Dedifferentiated amniotic fluid mesenchymal stem cell (primary cell): ENCODE results near the gene TTC21B.

Experiments
- DNase-seq: peaks from one replicate; pipeline ENCODE4 v3.0.0-alpha.2; 2016; ENCODE audit errors: extremely low spot score

TTC21B gene

DNA sequence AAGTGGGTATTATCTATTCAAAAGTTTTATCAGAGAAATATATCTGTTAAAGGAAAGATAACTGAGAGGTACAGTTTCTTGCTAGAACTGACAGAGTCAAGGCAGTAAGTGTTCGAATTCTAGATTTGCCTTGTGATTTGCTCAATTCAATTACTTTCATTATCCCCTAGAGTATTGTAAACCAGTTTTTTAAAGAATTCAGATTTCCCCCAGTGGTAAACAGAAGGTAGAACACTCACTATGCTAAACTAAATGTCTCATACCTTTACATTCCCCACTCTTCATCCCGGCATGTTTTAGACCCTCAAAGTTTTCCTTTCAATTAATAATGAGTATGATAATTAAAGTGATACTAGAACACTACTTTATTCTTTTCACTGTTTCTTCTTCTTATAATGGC, 28.6 kb downstream of the TTC21B start:
- DNase-seq = no peak

DNA sequence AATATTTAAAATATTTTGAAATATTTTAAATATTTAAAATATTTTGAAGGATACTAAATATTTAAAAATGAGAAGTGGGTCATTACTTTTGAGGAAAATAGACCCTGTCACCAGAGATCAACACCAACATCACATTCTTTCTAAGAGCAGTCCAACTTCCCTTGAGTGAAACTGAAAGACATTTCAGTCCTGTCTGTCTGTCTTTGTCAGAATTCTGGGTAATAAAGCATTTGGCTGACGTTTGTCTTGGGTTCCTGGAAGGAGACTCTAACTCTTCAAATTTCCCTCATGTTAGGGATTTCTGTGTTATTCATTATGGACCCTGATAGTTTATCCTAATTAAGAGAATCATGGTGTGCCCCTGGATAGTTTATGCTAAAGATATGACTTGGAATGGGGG, 32.8 kb downstream of the TTC21B start:
- no peak for DNase-seq

DNA sequence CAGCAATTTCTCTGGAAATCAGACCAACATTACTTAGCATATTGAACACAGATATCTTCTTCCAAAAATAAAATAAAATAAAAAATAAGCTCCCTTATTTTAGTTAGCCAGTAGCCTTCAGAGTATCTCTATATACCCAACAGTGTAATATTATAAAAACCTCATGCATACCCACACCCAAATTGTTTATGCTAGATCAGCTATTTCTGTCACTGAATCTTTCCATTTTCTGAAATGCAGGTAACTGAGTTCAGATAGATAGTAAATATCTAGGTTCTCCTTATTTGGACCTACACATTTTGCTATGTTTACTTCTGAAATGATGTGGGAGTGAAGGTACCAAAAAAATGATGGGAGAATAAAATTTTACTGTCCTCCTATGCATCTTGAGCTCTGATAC, 39.9 kb downstream of the TTC21B start:
- DNase-seq = no peak

DNA sequence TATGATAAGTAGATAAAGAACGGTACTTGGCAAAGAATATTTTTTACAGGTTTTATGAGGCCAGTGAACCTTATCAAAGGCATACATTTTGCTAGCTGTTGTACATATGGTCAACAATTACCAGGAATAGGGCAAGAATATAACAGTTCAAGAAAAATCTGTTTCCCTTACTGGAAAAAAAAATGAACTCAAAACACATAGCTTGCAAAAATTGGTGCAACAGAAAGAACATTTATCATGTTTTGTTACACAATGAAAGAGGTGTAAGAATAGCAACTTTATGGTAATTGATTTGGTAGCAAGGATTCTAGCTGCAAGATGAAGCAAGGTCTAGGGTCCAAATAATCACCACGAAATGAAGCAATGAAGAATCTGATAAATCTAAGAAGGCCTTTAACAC, 41.6 kb downstream of the TTC21B start:
- no peak for DNase-seq

DNA sequence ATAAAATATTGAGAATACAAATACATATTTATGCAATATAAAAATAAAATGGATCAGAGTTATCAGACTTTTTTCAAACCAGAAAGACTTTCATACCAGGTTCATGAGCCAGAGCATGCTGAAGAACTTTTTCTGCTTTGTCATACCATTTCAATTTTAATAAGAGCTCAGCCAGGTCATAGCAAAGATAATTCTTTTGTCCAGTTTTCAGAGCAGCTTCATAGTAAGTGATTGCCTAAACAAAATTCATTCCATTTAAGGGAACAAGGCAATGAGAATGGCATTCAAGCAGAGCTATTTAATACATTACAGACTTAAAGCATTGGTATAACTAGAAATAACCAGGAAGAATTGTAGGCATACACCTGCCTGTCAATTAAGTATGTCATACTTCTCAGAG, 42.3 kb downstream of the TTC21B start:
- DNase-seq = peak; percentile 66

DNA sequence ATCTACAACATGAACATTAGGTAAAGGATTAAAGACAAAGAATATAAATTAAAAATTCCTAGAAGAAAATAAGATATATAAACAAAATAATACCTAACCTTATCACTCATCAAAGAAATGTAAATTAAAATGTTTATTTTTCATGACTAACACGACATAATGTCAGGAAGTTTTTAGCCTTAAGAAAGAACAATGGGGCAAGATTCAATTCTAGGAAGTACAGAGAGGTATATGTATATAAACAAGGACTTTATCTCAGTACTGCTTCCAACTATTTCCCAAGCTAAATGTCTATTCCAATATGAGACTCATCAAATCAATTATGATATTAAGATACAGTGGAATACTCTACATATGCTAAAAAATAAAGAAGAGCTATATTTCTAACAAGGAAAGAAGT, 44.1 kb downstream of the TTC21B start:
- no peak for DNase-seq

DNA sequence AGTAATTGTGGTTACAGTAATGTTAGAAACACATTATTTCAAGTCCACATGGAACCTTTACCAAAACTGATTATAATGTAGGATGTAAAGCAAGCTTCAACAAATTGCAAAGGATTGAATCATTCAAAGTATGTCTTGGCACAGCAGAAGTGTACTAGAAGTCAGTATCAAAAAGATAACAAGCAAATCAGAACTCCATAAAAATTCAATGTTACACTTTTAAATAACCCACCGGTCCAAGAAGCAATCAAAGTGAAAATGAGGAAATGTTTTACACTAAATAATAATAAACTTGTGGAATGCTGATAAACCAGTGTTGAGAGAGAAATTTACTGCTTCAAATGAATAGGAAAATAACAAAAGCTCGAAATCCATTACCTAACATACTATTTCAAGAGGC, 47.7 kb downstream of the TTC21B start:
- peak; percentile 27 for DNase-seq

DNA sequence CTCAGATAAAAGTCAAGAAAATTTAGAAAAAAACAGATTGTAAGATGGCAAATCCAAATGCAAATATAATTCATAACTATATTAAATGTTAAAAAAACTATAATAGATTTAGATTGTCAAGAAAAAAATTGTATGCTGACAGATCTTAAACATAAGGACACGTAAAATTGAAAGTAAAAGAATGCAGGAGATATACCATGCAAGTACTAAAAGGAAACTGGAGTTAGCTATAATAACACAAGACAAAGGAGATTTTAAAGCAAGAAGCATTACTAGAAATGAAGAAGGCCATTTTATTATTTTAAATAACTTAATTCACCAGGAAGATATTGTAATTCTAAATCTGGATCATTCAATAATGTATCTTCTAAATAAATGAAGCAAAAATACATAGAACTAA, 48.3 kb downstream of the TTC21B start:
- DNase-seq = no peak

DNA sequence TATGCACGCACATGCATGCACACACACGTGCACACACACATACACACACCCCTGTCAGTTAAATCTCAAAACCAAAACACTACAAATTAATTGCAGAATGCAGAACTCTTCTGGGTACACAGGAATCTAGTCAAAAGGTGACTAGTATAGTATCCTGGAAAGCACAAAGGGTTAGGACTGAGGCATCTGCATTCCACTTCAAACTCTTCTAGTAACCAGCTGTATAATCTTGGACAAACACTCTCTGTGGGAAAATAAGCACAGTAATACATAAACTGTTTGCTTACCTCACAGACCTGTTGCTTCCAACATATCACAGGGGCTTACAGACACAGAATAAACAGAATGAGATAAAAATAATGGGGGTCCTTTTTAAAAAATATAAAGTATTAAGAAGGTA, 49.1 kb downstream of the TTC21B start:
- no peak for DNase-seq

DNA sequence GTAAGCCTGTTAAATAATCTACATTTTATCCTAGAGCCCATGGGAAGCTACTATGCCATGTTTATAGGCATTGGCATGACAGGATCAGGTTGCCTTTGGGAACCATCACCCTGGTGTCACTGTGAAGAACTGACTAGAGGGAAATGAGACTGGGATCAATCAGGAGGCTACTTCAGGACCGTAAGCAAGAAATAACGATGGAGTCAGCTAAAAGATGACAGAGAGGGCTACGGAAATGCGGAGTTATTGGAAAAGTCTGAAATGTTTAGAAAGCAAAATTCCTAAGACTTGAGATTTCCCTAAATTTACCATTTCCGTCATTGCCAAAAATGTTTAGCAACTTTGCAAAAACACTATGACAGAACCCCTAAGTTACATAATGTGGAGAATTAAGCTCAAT, 50.2 kb downstream of the TTC21B start:
- no peak for DNase-seq

DNA sequence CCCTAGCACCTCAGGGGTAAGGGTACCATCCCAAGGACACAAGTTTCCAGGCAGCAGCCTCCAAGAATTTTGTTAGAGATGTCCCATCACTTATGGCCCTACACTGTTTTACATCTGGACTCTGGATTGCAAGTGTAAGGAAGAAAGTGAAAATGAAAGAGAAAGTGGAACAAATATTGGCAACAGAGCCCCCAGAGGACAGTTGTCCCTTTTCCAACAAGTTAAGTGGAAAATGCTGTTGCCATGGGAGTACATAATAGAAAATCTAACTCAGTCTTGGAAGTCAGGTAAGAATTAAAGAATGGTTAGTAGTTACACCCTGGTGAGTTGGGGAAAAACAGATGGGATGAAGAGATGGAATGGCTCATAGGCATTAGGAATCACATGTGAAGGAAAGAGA, 50.6 kb downstream of the TTC21B start:
- DNase-seq = peak; percentile 47

DNA sequence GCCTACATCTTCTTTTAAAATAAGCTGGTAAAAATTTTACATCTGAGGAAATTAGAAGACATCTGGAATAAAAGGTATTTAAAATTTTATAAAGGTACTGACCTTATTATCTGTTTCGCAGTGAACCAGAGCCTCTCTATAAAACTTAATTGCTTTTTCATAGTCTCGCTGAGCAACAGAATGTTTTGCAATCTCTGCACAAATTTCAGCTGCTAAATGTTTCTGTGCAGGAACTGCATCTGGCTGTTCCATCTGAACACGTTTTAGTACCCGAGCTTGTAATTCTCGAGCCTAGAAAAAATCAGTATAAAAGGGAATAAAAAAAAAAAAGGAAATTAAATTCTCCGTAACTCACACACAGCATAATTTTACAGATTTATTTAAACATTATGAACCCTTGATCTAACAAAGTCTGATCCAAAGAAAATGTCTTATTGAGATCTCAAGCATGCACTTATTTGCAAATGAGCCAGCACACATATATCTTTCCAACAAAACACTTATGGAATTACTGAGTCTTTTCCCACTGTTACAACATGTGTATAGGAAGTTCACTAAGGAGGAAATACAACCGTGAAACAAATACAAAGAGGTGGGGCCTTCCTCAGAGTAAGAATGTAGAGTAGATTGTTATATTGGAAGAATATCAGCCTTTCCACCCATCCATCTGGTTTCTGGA, 51.8 kb downstream of the TTC21B start:
- DNase-seq = no peak

DNA sequence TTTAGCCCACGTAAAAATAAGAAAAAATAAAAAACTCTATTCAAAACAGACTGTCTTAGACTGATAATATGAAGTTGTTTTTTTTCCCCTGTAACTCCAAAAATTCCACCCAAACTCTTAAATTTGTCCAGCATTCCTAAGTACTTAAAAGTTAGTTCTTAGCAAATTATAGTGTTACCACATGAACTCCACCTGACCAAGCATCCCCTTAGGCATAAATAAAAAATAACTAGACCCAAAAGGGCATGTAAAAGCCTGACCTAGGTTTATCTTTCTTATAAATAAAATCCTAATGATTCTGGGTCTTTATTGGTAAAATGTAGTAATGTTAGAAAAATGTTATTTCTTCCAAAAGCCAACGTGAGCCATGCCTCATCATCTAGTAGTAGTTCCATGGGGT, 54.3 kb downstream of the TTC21B start:
- no peak for DNase-seq

DNA sequence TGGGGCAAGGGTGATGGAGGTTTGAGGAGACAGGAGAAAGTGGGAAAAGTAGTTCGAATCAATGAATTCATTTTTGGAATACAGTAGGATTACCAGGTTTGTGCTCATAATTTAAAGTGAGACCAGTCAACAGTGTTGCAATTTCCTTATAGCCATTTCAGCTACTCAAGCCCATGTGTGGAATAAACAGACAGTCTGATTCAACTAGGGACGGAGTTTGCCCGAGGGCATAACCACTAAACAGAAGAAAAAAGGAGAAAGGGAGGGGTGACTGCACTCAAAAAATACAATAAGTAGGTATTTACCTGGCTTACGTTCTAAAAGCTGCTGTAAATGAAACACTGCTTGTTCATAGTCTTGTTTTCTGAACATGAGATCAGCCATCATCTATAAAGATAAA, 55.2 kb downstream of the TTC21B start:
- DNase-seq = peak; percentile 57

DNA sequence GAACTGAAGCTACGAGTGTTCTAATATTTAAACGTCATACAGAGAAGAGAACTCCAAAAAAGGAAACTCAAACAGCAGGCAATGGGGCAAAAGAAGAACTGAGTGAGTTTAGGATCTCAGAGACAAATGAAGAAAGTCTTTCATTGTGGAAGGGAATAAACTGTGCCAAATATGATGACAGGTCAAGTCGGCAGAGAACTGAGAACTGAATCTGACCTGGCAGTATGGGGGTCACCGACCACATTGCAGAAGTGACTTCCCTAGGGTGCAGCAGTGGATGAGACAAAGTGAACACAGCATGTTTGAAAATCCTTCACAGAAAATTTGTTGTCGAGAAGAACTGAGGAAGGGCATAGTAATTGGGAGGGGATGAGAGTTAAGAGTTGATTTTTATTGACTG, 55.9 kb downstream of the TTC21B start:
- no peak for DNase-seq

DNA sequence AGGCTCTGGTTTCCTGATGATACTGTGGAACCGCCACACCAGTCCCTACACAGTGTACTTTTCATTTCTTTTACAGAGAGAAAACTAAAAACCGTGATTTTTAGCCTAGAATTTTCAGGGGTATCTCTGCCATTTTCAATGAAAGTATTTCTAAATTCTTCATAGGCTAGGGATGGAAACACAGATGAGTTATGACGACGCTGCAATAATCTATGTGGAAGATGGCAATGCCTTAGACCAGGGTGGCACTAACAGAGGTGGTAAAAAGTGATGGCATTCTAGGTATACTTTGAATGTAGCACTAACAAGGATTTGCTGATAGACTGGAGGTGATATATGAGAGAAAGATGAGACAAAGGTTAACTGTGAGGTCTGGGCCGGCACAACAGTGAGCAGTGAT, 56.5 kb downstream of the TTC21B start:
- DNase-seq = no peak

DNA sequence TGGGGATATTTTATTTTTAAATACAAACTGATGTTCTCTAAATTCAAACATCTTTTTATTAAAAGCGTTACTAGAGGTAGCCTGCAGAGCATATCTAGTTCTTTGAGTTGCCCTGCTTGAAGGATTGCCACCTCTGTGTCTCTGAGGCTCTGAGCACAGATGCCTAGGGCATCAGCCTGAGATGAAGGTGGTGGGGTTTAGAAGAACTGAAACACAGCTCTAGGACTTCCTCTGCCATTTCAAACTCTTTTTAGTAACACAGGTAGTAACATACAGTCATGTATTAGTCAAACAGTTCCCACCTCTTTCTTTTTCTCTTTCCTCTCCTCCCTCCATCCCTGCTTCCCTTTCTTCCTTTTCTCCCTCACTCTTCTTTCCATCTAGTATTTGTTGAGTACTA, 57.6 kb downstream of the TTC21B start:
- no peak for DNase-seq

DNA sequence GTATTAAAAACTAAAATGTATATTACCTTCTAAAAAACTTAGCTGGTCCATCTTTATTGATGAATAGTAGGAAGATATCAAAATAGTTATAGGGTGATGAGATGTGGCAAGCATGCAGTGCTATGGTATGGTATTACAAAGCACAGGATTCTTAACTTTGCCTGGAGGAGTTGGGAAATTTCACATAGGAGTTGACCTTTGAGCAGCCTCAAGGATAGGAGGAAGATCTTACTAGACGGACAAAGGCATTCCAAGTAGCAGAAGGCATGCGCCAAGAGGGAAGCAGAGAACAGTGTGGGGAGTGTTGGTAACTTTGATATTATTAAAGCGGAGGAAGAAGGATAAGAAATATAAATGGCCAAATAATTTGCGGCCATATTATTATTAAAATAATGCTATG, 60.0 kb downstream of the TTC21B start:
- no peak for DNase-seq

DNA sequence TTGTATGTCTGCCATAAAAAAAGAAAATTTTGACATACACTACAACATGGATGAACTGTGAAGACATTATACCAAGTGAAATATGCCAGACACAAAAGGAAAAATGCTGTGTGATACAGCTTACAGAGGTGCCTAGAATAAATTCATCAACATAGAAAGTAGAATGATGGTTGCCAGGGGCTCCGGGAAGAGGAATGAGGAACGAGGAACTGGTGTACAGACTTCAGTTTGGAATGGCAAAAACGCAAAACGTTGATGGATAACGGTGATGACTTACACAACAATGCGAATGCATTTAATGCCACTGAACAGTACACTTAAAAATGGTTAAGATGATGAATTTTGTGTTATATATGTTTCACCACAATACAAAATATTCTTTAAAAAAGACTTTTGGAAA, 61.0 kb downstream of the TTC21B start:
- no peak for DNase-seq

DNA sequence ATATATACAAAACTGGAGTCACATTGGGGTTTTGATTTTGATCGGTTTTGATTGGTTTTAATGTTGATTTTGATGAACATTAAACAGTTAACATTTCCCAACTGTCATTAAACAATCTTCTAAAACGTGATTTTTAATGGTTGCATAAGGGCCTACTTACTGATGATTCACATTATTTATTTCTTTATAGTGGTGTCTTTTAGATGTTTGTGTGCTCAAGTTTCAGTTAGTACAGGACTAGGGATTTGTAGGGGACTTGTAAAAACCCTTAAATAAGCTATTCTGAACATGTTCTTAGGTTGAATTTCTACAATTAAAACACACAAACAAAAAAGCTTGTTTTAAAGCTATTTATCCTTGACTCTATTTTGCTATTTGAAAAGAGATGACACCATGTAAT, 61.6 kb downstream of the TTC21B start:
- no peak for DNase-seq

DNA sequence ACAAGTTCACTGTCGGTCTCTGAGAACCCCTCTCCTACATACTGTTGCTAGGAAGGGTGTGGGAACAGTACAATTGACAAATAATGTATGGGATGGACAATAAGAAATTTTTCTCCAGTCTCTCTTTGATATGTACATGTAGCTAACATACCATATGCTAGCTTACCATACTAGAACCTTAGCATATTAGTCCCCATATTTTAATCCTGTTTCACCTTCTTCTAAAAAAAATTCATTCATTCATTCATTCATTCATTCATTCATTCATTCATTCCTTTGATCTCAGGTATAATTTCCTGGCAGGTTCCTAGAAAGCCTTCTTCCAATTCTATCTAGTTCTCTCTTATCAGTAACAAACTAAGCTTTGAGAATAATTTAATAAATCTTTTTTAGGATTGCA, 62.2 kb downstream of the TTC21B start:
- no peak for DNase-seq

DNA sequence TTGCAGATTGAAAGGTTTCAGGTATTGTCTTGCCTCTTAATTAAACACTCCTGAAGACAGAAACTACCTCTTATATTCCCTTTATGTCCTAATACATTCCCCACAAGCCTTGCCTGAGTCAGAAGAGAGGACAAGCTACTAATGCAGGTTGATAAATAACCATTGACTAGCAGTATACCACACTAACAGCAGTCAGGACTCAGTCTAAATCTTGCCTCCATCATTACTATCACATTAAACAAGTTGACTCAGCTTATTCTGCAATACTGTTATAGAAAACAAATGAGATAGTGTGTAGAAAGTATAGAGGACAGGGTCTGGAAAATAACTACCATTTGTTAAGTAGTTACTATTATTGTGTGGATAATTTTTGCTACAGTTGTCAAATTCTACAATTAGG, 63.8 kb downstream of the TTC21B start:
- no peak for DNase-seq

DNA sequence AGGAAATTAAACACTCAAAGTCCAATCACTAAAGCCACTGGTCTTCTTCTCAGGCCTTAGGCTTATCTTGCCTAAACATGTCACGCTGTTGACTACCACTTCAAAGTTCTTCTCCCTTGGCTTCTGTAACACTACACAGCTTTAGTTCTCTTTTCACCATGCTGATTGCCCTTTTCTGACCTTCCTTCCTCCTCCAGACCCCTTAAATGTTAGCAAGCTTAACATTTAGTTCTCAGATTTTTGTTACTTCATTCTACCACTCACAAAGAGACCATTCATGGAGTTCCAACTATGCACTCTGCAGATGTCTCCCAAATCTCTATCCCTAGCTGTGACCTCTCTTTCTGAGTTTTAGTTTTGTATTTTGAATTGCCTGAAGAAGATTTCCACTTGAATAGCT, 64.4 kb downstream of the TTC21B start:
- no peak for DNase-seq

DNA sequence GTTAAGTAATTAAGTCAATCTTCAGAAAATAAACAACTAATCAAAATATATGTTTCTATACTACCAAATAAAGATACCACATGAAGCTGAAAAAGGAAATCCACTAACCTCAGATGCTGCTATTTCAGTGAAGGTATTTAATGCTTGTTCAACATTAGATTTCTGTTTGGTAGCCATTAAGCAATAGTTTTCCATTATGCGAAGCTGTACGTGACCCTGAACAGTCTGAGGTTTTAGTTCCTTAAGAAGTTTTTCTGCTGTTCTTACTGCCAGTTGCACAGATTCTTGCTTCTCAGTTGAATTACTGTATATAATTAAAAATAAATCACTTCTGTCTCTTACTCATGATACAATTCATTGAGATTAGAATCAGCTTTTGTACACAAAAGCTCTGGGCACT, 65.4 kb downstream of the TTC21B start:
- no peak for DNase-seq
